ENCODE measurements around the gene CALHM4.
A peak's percentile ranks its signal among the peaks of the same experiment; 100 is the strongest.

The CALHM4 gene

GRCh38 chr6:116553451-116553850 lies at the start of gene CALHM4:
TSS of gene CALHM4 (plus strand) at chr6:116553751. CDS start at chr6:116553794, 43 bp downstream.
- no peak for DNase-seq

DNA sequence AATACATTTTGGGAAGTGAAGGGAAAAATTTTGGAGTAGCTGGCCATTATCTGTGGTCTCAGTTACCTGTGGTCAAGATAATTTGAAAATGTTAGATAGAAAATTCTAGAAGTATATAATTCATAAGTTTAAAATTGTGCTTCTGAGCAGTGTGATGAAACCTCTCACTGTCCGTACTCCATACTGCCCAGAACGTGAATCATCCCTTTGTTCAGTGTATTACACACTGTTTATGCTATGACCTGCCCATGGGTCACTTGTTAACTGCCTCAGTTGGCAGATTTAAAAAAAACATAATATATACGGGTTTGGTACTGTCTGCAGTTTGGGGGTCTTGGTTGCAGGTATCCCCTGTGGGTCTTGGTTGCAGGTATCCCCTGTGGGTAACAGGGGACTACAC lies 46.2 kb upstream of the CALHM4 start:
- DNase-seq: no peak

- DNase-seq: no peak
Observed at GRCh38 chr6:116508527-116508926, 45.0 kb upstream of the CALHM4 start.

- DNase-seq: peak; percentile 43
Observed at GRCh38 chr6:116511424-116512110, 42.0 kb upstream of the CALHM4 start, which contains the start of gene CALHM5. TSS of gene CALHM5 (plus strand) at chr6:116511639. CDS start at chr6:116511697, 58 bp downstream.

- DNase-seq: no peak
Observed at GRCh38 chr6:116512111-116512559, 41.4 kb upstream of the CALHM4 start.

DNA sequence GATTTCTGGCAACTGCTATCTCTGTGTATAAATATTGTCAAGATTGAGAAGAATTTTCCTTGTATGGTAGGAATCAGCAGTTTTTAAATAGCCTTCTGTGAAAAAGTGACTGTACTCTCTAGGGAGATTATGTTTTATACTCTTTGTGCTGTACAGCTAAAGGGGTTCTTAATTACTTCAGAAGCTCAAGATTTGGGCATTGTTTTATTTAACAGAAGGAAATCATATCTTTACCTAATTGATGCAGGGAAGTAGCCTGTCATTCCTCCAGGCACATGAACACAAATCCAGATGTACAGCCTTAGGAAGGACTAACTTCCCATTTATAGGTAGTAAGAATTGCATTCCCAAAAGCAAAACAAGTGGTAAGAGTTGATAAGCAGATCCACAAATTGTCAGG lies 40.8 kb upstream of the CALHM4 start:
- no peak for DNase-seq

- DNase-seq: no peak
Observed at GRCh38 chr6:116513224-116513875, 40.2 kb upstream of the CALHM4 start.

GRCh38 chr6:116514111-116514510 lies 39.4 kb upstream of the CALHM4 start:
- peak; percentile 16 for DNase-seq

- DNase-seq: no peak
Observed at GRCh38 chr6:116515141-116515540, 38.4 kb upstream of the CALHM4 start.

DNA sequence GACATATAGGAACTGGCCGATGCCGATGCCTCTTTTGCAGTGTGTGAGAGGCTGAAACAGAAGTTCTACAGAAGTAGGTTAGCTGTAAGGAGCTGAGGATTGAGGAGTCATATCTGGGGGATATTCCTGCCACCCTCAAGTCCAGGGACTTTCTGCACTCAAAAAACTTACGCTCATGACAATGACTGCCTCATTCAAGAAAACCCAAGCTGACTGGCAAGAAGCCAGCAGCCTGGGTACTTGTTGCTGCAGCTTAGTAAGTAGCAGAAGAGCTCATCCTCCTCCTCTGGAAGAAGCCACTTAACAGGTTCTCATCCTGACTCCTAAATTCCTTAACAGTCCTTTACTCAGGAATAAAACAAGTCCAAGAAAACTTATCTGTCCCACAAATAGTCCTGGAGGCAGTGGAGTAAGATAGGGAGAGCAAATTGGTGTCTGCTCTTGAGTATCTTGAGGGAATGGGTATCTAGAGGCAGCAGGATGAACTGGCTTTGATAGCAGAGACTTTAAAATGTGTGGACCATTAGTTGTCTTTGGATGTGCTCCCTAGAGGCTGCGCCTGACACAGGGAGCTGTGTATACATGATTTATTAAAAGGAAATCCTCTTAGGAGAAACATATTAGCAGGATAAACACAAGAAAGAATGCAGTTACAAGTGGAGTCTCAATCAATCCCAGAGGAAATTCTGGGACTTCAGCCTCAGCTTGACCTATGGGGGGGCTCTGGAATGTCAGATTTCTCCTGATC lies 34.8 kb upstream of the CALHM4 start:
- DNase-seq: peak; percentile 31

DNA sequence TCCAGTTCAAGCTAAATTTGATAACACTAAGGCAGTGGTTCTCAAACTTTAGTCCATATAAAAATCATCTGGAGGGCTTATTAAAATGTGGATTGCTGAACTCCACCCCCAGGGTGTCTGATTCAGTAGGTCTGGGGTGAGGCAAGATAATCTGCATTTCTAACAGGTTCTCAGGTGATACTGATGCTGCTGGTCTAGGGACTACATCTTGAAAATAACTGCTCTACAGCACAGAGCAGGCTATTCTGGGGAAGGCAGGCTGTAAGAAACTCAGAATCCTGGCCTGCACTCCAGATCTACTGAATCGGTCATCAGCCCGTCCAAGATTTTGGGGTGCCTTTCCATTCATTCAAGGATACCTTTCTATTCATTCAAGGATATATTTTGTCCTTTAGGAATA lies 30.7 kb upstream of the CALHM4 start:
- no peak for DNase-seq

DNA sequence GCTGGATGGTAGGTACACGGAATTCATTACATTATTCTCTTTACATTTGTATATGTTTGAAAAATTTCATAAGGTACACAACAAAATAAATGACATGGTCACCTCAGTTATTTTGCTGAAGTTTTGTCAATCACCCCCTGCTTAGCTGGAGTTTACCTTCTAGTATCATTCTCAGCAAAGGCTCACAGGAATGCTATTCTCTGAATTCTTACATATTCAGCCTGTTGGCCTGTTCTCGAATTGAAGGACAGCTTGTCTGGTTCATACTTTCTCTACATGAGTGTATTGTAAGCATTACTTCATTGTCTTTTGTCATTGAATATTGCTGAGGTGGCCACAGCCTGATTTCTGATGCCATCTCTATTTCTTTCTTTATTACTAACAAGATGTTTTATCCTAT lies 29.3 kb upstream of the CALHM4 start:
- DNase-seq: no peak

GRCh38 chr6:116528133-116528532 lies 25.4 kb upstream of the CALHM4 start:
- no peak for DNase-seq

- no peak for DNase-seq
Observed at GRCh38 chr6:116528780-116529179, 24.8 kb upstream of the CALHM4 start.

- DNase-seq: no peak
Observed at GRCh38 chr6:116529466-116530290, 23.9 kb upstream of the CALHM4 start.

GRCh38 chr6:116530436-116530835 lies 23.1 kb upstream of the CALHM4 start:
- no peak for DNase-seq

DNA sequence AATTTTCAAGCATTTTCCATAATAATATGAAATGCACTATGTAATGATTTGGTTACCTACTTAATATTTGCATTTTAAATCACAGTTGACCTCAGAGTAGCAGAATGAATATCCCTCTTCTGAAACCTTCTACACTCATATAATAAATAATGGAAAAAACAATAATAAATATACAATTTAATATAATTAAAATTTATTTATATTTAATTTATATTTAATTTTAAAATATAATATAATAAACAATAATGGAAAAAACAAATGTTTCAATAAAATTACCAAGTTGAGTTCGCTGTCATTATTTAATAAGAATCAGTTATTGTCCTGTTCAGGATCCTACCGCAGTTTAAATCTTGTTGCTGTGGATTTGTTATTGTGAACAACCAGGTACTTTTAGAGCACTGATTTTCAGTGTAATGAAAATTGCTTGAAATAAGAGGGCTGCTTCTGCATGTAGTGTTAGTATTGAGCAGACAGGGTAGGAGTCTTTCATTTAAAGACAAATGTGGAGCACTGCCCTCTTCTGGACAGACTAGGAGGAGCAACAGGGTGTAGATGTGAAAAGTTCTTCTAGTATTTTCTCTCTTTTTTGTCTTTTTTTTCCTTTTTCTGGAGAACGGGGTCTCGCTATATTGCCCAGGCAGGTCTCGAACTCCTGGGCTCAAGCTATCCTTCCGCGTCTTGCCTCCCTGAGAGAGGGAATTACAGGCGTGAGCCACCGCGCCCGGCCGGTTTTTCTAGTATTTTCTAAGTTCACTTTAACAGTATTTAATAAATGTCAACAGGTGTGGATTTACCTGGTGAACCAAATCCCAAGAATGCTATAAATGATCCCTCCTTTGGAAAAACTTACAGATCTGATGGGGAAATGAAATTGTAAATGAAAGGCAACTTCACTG lies 21.6 kb upstream of the CALHM4 start:
- DNase-seq: peak; percentile 88

DNA sequence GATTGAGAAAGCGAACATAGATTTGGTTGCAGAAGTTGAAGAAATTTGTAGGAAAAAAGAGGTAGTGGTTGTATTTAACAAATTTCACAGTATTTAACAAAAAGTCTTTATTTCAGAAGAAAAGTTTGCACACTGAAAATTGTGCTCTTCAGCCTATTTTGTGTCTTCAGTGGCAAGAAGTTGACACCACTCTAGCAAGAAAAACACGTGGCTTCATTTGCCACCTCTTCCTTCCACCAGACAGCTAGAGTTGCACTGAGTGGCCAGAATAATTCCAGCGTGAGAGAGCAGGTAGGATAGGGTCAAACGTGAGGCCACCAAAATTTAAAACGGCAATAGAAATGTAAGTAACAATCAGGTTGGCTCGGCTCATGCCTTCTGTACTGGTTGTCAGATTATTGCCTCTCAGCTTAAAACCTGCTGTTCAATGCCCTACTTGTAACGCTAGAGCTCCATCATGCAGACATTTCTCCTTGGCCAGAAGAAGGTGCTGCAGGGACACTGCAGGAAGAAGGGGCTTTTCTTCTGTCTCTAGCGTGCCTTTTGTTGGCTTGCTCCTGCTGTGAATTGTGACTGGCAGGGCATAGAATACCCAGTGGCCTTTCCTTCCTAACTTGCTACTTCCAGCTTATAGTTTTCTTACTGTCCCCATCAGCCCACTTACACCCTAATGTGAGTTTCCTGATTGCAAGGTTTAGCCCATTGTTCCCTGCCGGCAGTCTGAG lies 20.2 kb upstream of the CALHM4 start:
- no peak for DNase-seq

DNA sequence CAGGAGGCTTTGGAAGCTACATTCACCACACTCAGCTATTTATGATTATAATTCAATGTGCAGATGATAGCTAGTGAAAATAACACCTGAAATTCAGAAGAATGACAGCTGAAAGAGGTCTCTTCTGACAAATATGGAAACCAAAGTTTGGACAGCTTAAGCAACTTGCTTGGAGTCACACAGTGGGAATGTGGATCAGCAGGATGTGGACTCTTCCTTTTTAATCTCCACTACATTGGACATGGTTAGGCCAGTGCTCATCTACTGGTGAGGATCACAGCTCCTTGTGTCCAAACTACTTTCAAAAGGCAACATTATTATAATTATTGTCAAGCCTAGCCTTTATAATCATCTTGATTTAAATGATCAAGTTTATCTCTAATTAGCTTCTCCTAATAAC lies 18.4 kb upstream of the CALHM4 start:
- DNase-seq: no peak

- DNase-seq: peak; percentile 87
Observed at GRCh38 chr6:116536216-116536621, 17.3 kb upstream of the CALHM4 start.

- no peak for DNase-seq
Observed at GRCh38 chr6:116542426-116542825, 11.1 kb upstream of the CALHM4 start.
